Measurements from ENCODE around the gene SCARB1. TPM values are rescaled to one million over a fixed set of nuclear protein-coding genes. Genes with fewer than 3 reads are reported as not detected.

SCARB1 gene
- total RNA-seq, 1 experiment from 2014 or later: 119 TPM

- DNase-seq (ENCODE audit: low read depth): no peak
- in situ Hi-C loops (cut with HindIII; ENCODE audit: low pct_unique_long_range_greater_than_20kb, low sequenced_read_pairs): no loop called here
These were observed 103.1 kb downstream of the SCARB1 start for GRCh38 chr12:124760560-124760959.

GRCh38 chr12:124759841-124760503 lies 103.7 kb downstream of the SCARB1 start:
- no peak for DNase-seq (ENCODE audit: low read depth)
- in situ Hi-C loops (cut with HindIII; ENCODE audit: low pct_unique_long_range_greater_than_20kb, low sequenced_read_pairs): no loop called here

- DNase-seq (ENCODE audit: low read depth): no peak
- in situ Hi-C loops (cut with HindIII; ENCODE audit: low pct_unique_long_range_greater_than_20kb, low sequenced_read_pairs): no loop called here
These were observed 105.1 kb downstream of the SCARB1 start for GRCh38 chr12:124758266-124759220.

- DNase-seq (ENCODE audit: low read depth): no peak
- in situ Hi-C loops (cut with HindIII; ENCODE audit: low pct_unique_long_range_greater_than_20kb, low sequenced_read_pairs): no loop called here
These were observed 106.3 kb downstream of the SCARB1 start for GRCh38 chr12:124757329-124757728.

- no peak for DNase-seq (ENCODE audit: low read depth)
- in situ Hi-C loops (cut with HindIII; ENCODE audit: low pct_unique_long_range_greater_than_20kb, low sequenced_read_pairs): no loop called here
These were observed 106.9 kb downstream of the SCARB1 start for GRCh38 chr12:124756760-124757159.

GRCh38 chr12:124756166-124756565 lies 107.5 kb downstream of the SCARB1 start:
- in situ Hi-C loops (cut with HindIII; ENCODE audit: low pct_unique_long_range_greater_than_20kb, low sequenced_read_pairs): no loop called here
- no peak for DNase-seq (ENCODE audit: low read depth)

- no peak for DNase-seq (ENCODE audit: low read depth)
- in situ Hi-C loops (cut with HindIII; ENCODE audit: low pct_unique_long_range_greater_than_20kb, low sequenced_read_pairs): no loop called here
These were observed 107.9 kb downstream of the SCARB1 start for GRCh38 chr12:124755801-124756148.

- in situ Hi-C loops (cut with HindIII; ENCODE audit: low pct_unique_long_range_greater_than_20kb, low sequenced_read_pairs): no loop called here
These were observed 108.5 kb downstream of the SCARB1 start for GRCh38 chr12:124754949-124755800.

GRCh38 chr12:124754491-124754890 lies 109.2 kb downstream of the SCARB1 start:
- in situ Hi-C loops (cut with HindIII; ENCODE audit: low pct_unique_long_range_greater_than_20kb, low sequenced_read_pairs): no loop called here
- no peak for DNase-seq (ENCODE audit: low read depth)

More at GRCh38 chr12:124754949-124755800, 108.5 kb downstream of the SCARB1 start:
- DNase-seq (ENCODE audit: low read depth): no peak

- no peak for DNase-seq (ENCODE audit: low read depth)
- in situ Hi-C loops (cut with HindIII; ENCODE audit: low pct_unique_long_range_greater_than_20kb, low sequenced_read_pairs): no loop called here
These were observed 109.7 kb downstream of the SCARB1 start for GRCh38 chr12:124753993-124754392.

- DNase-seq (ENCODE audit: low read depth): no peak
- in situ Hi-C loops (cut with HindIII; ENCODE audit: low pct_unique_long_range_greater_than_20kb, low sequenced_read_pairs): no loop called here
These were observed 110.5 kb downstream of the SCARB1 start for GRCh38 chr12:124753228-124753591.

GRCh38 chr12:124752437-124753227 lies 111.0 kb downstream of the SCARB1 start:
- peak; percentile 97 for DNase-seq (ENCODE audit: low read depth)
- in situ Hi-C loops (cut with HindIII; ENCODE audit: low pct_unique_long_range_greater_than_20kb, low sequenced_read_pairs): no loop called here

GRCh38 chr12:124751654-124752355 lies 111.9 kb downstream of the SCARB1 start:
- in situ Hi-C loops (cut with HindIII; ENCODE audit: low pct_unique_long_range_greater_than_20kb, low sequenced_read_pairs): no loop called here

GRCh38 chr12:124750787-124751471 lies 112.7 kb downstream of the SCARB1 start:
- DNase-seq (ENCODE audit: low read depth): no peak
- in situ Hi-C loops (cut with HindIII; ENCODE audit: low pct_unique_long_range_greater_than_20kb, low sequenced_read_pairs): no loop called here

More at GRCh38 chr12:124751654-124752355, 111.9 kb downstream of the SCARB1 start:
- no peak for DNase-seq (ENCODE audit: low read depth)

GRCh38 chr12:124750149-124750656 lies 113.5 kb downstream of the SCARB1 start:
- DNase-seq (ENCODE audit: low read depth): no peak
- in situ Hi-C loops (cut with HindIII; ENCODE audit: low pct_unique_long_range_greater_than_20kb, low sequenced_read_pairs): no loop called here

- in situ Hi-C loops (cut with HindIII; ENCODE audit: low pct_unique_long_range_greater_than_20kb, low sequenced_read_pairs): no loop called here
- DNase-seq (ENCODE audit: low read depth): no peak
These were observed 113.9 kb downstream of the SCARB1 start for GRCh38 chr12:124749725-124750124.
